Neuronal stem cell (in vitro differentiated cells): ENCODE results near the gene AGBL4.

Experiments used
- DNase-seq: peaks from one replicate; pipeline ENCODE4 v3.0.0-alpha.2; 2013; ENCODE audit warnings: low spot score
- H2AFZ ChIP-seq: one replicate; pipeline ENCODE4 v1.6.1; 2013; ENCODE audit warnings: mild to moderate bottlenecking, low read length, inconsistent platforms
- H2AK5ac ChIP-seq: 2 replicates; pipeline ENCODE4 v1.6.1; 2013; ENCODE audit warnings: low read depth, mild to moderate bottlenecking, inconsistent platforms, low read length, moderate library complexity, mixed read lengths
- H2BK120ac ChIP-seq: 2 replicates; pipeline ENCODE4 v1.6.1; 2013; ENCODE audit warnings: low read depth, mild to moderate bottlenecking, inconsistent platforms, low read length, moderate library complexity, mixed read lengths
- H2BK12ac ChIP-seq: one replicate; pipeline ENCODE4 v1.6.1; 2013; ENCODE audit warnings: low read length, inconsistent platforms
- H2BK15ac ChIP-seq: 2 replicates; pipeline ENCODE4 v1.6.1; 2013; ENCODE audit warnings: mild to moderate bottlenecking, low read length, inconsistent platforms, mixed read lengths
- H2BK5ac ChIP-seq: one replicate; pipeline ENCODE4 v1.6.1; 2013; ENCODE audit warnings: inconsistent platforms, mild to moderate bottlenecking, low read length, moderate library complexity
- H3K14ac ChIP-seq: one replicate; pipeline ENCODE4 v1.6.1; 2013; ENCODE audit warnings: low read length, inconsistent platforms
- H3K18ac ChIP-seq: 2 replicates; pipeline ENCODE4 v1.6.1; 2013; ENCODE audit warnings: low read length, inconsistent platforms
- H3K23ac ChIP-seq: 2 replicates; pipeline ENCODE4 v1.6.1; 2013; ENCODE audit warnings: low read depth, mild to moderate bottlenecking, mixed read lengths, low read length, inconsistent platforms; ENCODE audit not compliant: poor library complexity
- H3K27ac ChIP-seq: replicated peaks from 3 replicates; pipeline ENCODE4 v1.5.1; 2013; ENCODE audit warnings: low read length, inconsistent platforms
- H3K27me3 ChIP-seq, 3 experiments: 2 replicates each; pipeline ENCODE4 v1.6.1; 2013; ENCODE audit warnings: low read length in 3 of 3, mild to moderate bottlenecking in 2 of 3, inconsistent platforms in 1 of 3, low read depth in 1 of 3, mixed read lengths in 1 of 3, moderate library complexity in 1 of 3; ENCODE audit not compliant: control insufficient read depth in 3 of 3, insufficient read depth in 3 of 3
- H3K36me3 ChIP-seq, 2 donors: replicated peaks in 1 of 2; 2 replicates each; pipeline ENCODE4 v1.6.1; 2013; ENCODE audit warnings: low read length in 2 of 2; ENCODE audit not compliant: control insufficient read depth in 2 of 2, insufficient read depth in 2 of 2
- H3K4ac ChIP-seq: 2 replicates; pipeline ENCODE4 v1.6.1; 2013; ENCODE audit warnings: inconsistent platforms, mild to moderate bottlenecking, low read length, moderate library complexity
- H3K4me1 ChIP-seq, 2 donors: 1 replicate in 1 of 2; 2 replicates in 1 of 2; pipeline ENCODE4 v1.6.1; 2013; ENCODE audit warnings: low read length in 2 of 2, low read depth in 1 of 2; ENCODE audit not compliant: control insufficient read depth in 2 of 2, insufficient read depth in 1 of 2
- H3K4me2 ChIP-seq: one replicate; pipeline ENCODE4 v1.6.1; 2013; ENCODE audit warnings: mild to moderate bottlenecking, low read length, inconsistent platforms; ENCODE audit not compliant: insufficient read depth, poor library complexity, severe bottlenecking
- H3K4me3 ChIP-seq, 2 donors: 2 replicates each; pipeline ENCODE4 v1.5.1; 2013; ENCODE audit warnings: low read length in 2 of 2, mild to moderate bottlenecking in 2 of 2, inconsistent platforms in 1 of 2, moderate library complexity in 1 of 2
- H3K79me1 ChIP-seq: one replicate; pipeline ENCODE4 v1.6.1; 2013; ENCODE audit warnings: low read depth, mild to moderate bottlenecking, inconsistent platforms, low read length, moderate library complexity
- H3K9ac ChIP-seq: one replicate; pipeline ENCODE4 v1.6.1; 2013; ENCODE audit warnings: mild to moderate bottlenecking, low read depth, low read length, inconsistent platforms; ENCODE audit not compliant: poor library complexity
- H3K9me3 ChIP-seq, 2 donors: replicated peaks in 1 of 2; 2 replicates each; pipeline versions ENCODE3 to v1.6.1; 2013; ENCODE audit warnings: low read length in 2 of 2, mild to moderate bottlenecking in 2 of 2, inconsistent platforms in 1 of 2, low read depth in 1 of 2, mixed read lengths in 1 of 2, moderate library complexity in 1 of 2; ENCODE audit not compliant: control insufficient read depth in 2 of 2, insufficient read depth in 1 of 2
- H4K8ac ChIP-seq: one replicate; pipeline ENCODE4 v1.6.1; 2013; ENCODE audit warnings: low read depth, mild to moderate bottlenecking, inconsistent platforms, low read length, moderate library complexity
- H4K91ac ChIP-seq: one replicate; pipeline ENCODE4 v1.6.1; 2013; ENCODE audit warnings: low read length, low read depth, mild to moderate bottlenecking, inconsistent platforms; ENCODE audit not compliant: poor library complexity
- WGBS, 2 donors: extraction: QIAGEN DNeasy Blood & Tissue Kit; methylation state at CpG; one replicate each; pipeline ENCODE4 v1.1.7; 2013; ENCODE audit warnings: missing lambda C conversion rate in 2 of 2, mixed read lengths in 1 of 2; ENCODE audit not compliant: insufficient read length in 2 of 2, insufficient replicate concordance in 1 of 2; ENCODE audit errors: extremely low coverage in 2 of 2; 5-methylcytosine and 5-hydroxymethylcytosine counted together

The AGBL4 gene

GRCh38 chr1:49204720-49205119 is 819.0 kb downstream of the AGBL4 start:
- H3K4me2 ChIP-seq = no peak overlapping the region
- DNase-seq = no peak
- H3K4me3 ChIP-seq = no peak overlapping the region
- H2AK5ac ChIP-seq = no peak overlapping the region
- H2BK120ac ChIP-seq = no peak overlapping the region
- H2BK5ac ChIP-seq = no peak overlapping the region
- no peaks in the 10 kb centered on the region for H3K79me1 ChIP-seq
- no peak overlapping the region for H3K18ac ChIP-seq
- H3K4ac ChIP-seq = no peak overlapping the region
- no peak overlapping the region for H4K8ac ChIP-seq
- H4K91ac ChIP-seq = no peak overlapping the region
- H3K9ac ChIP-seq = no peak overlapping the region
- no peak overlapping the region for H2BK12ac ChIP-seq
- no CpG with 5 or more reads among the region's 1 CpG for WGBS, 2 donors
- no peak overlapping the region for H3K23ac ChIP-seq
- H3K9me3 ChIP-seq = no peaks in the 10 kb centered on the region
- H2AFZ ChIP-seq = no peak overlapping the region
- no peaks in the 10 kb centered on the region for H3K27me3 ChIP-seq
- H3K14ac ChIP-seq = no peak overlapping the region
- no peak overlapping the region for H3K27ac ChIP-seq
- no peaks in the 10 kb centered on the region for H3K4me1 ChIP-seq
- H2BK15ac ChIP-seq = no peak overlapping the region
- H3K36me3 ChIP-seq = no peaks in the 10 kb centered on the region

- Histone ChIP-seq H3K36me3 (no peaks in the 10 kb centered on the region), H2BK15ac (no peak overlapping the region), H3K4ac (no peak overlapping the region), H3K14ac (no peak overlapping the region), H2BK12ac (no peak overlapping the region), H3K27ac (no peak overlapping the region), H3K9ac (no peak overlapping the region), H3K18ac (no peak overlapping the region), H2BK120ac (no peak overlapping the region), H2AK5ac (no peak overlapping the region), H3K4me3 (no peak overlapping the region), H3K4me1 (no peaks in the 10 kb centered on the region), H2AFZ (no peak overlapping the region), H2BK5ac (no peak overlapping the region), H3K4me2 (no peak overlapping the region), H3K23ac (no peak overlapping the region), H3K27me3 (no peaks in the 10 kb centered on the region), H4K91ac (no peak overlapping the region), H3K9me3 (peaks cover 0 to 5% of the 10 kb centered on the region in 2 donors), H3K79me1 (no peaks in the 10 kb centered on the region), H4K8ac (no peak overlapping the region)
- no peak for DNase-seq
- WGBS, 2 donors = no CpG with 5 or more reads among the region's 1 CpG
These were observed 823.0 kb downstream of the AGBL4 start for GRCh38 chr1:49200738-49201137.

- Histone ChIP-seq H4K8ac (no peak overlapping the region), H3K27ac (no peak overlapping the region), H3K14ac (no peak overlapping the region), H3K9ac (no peak overlapping the region), H3K4ac (no peak overlapping the region), H3K4me2 (no peak overlapping the region), H2AK5ac (no peak overlapping the region), H3K23ac (no peak overlapping the region), H2BK5ac (no peak overlapping the region), H3K9me3 (peaks cover 0 to 5% of the 10 kb centered on the region in 2 donors), H3K79me1 (no peaks in the 10 kb centered on the region), H2AFZ (no peak overlapping the region), H3K4me1 (no peaks in the 10 kb centered on the region), H3K27me3 (no peaks in the 10 kb centered on the region), H3K4me3 (no peak overlapping the region), H3K18ac (peak overlapping the region; percentile 54), H2BK12ac (no peak overlapping the region), H2BK120ac (no peak overlapping the region), H2BK15ac (no peak overlapping the region), H3K36me3 (no peaks in the 10 kb centered on the region), H4K91ac (no peak overlapping the region)
- DNase-seq = no peak
These were observed 824.2 kb downstream of the AGBL4 start for GRCh38 chr1:49199564-49199963.

GRCh38 chr1:49197081-49197480 is 826.7 kb downstream of the AGBL4 start:
- Histone ChIP-seq H3K18ac (no peak overlapping the region), H3K4me3 (peak overlapping the region in 1 of 2 donors; percentile 8), H4K91ac (no peak overlapping the region), H3K9me3 (peaks cover 0 to 5% of the 10 kb centered on the region in 2 donors), H3K27ac (no peak overlapping the region), H3K4ac (no peak overlapping the region), H2BK120ac (no peak overlapping the region), H2BK5ac (no peak overlapping the region), H3K4me2 (no peak overlapping the region), H2BK15ac (no peak overlapping the region), H3K14ac (no peak overlapping the region), H2AFZ (no peak overlapping the region), H3K36me3 (no peaks in the 10 kb centered on the region), H3K4me1 (no peaks in the 10 kb centered on the region), H2BK12ac (no peak overlapping the region), H3K9ac (no peak overlapping the region), H3K79me1 (no peaks in the 10 kb centered on the region), H2AK5ac (no peak overlapping the region), H3K27me3 (no peaks in the 10 kb centered on the region), H4K8ac (no peak overlapping the region), H3K23ac (no peak overlapping the region)
- no CpG with 5 or more reads among the region's 2 CpGs for WGBS, 2 donors
- no peak for DNase-seq
